K562 (cell line): ENCODE data around the gene AGAP1. TPM values are rescaled to one million over a fixed set of nuclear protein-coding genes. Genes with fewer than 3 reads are reported as not detected.

Experiments
- ATAC-seq: fragments of 200-7000 bp; cut with Tn5 transposase; 3 replicates; pipeline ENCODE4 v1.9.1; 2020; ENCODE audit warnings: moderate library complexity
- BruUV-seq: library from RNA; stranded (reverse); fragments of 400-500 nt; replicated peaks from 2 replicates; lab custom pipeline; 2021; lab: Mats Ljungman, UMichigan
- CTCF ChIA-PET: fragments of 300-600 bp; formaldehyde crosslinking; extraction: SDS; loops from one replicate; lab custom pipeline; 2021; ENCODE audit warnings: low intra/inter-chr PET ratio; lab: Yijun Ruan, JAX
- POLR2A ChIA-PET: fragments of 300-600, 350-650 bp; sonication (Branson Sonifier 250); formaldehyde crosslinking; extraction: SDS; loops from one replicate; lab custom pipeline; 2021; ENCODE audit warnings: antibody characterized with exemption, inconsistent platforms; lab: Yijun Ruan, JAX
- DNase-seq, 4 experiments: peaks; one replicate each; pipeline versions ENCODE4 v3.0.0 to v3.0.0-alpha.2; 2011 to 2018; ENCODE audit warnings: low spot score in 3 of 4, mixed read lengths in 3 of 4; ENCODE audit errors: extremely low read depth in 1 of 4
- FAIRE-seq: peaks from 2 replicates; lab custom pipeline; 2011; peaks lifted over from hg19 to GRCh38; lab: Jason Lieb, UNC
- H2AFZ ChIP-seq: 2 replicates; pipeline ENCODE4 v1.6.0; 2011; ENCODE audit warnings: low read depth, low read length, control low read depth, inconsistent platforms
- H3K27ac ChIP-seq: fragments of 200-600 bp; 3 replicates; pipeline ENCODE4 v1.8.0; 2011; ENCODE audit warnings: low read depth, mild to moderate bottlenecking, control low read depth, inconsistent platforms, low read length, moderate library complexity, mixed read lengths; ENCODE audit errors: extremely low read depth
- H3K27me3 ChIP-seq, 2 experiments: fragments of 300-600 bp in 1 of 2; 2 replicates in 1 of 2; 3 replicates in 1 of 2; pipeline versions ENCODE4 v1.6.0 to v1.8.0; 2011; ENCODE audit warnings: inconsistent platforms in 2 of 2, low read length in 2 of 2, mild to moderate bottlenecking in 1 of 2, mixed read lengths in 1 of 2, moderate library complexity in 1 of 2; ENCODE audit not compliant: control insufficient read depth in 2 of 2, insufficient read depth in 2 of 2
- H3K36me3 ChIP-seq: fragments of 300-600 bp; 3 replicates; pipeline ENCODE4 v1.8.0; 2011; ENCODE audit warnings: mild to moderate bottlenecking, low read length, inconsistent platforms; ENCODE audit not compliant: control insufficient read depth, insufficient read depth
- H3K4me1 ChIP-seq, 2 experiments: fragments of 200-600 bp in 1 of 2; replicated peaks in 1 of 2; 2 replicates in 1 of 2; 3 replicates in 1 of 2; pipeline versions ENCODE4 v1.5.1 to v1.8.0; 2011; ENCODE audit warnings: inconsistent platforms in 2 of 2, low read length in 2 of 2, mild to moderate bottlenecking in 1 of 2, mixed read lengths in 1 of 2, moderate library complexity in 1 of 2; ENCODE audit not compliant: control insufficient read depth in 2 of 2, insufficient read depth in 2 of 2
- H3K4me2 ChIP-seq: 2 replicates; pipeline ENCODE4 v1.6.1; 2011; ENCODE audit warnings: low read length, control low read depth, inconsistent platforms, mixed read lengths; ENCODE audit not compliant: insufficient read depth
- H3K4me3 ChIP-seq: fragments of 200-600 bp; sonication (generic), shearing (Covaris generic); 2 replicates; pipeline ENCODE4 v1.5.1; 2016; ENCODE audit warnings: control low read depth, inconsistent platforms
- H3K79me2 ChIP-seq: fragments of 200-600 bp; 3 replicates; pipeline ENCODE4 v1.8.0; 2011; ENCODE audit warnings: low read length, inconsistent platforms; ENCODE audit not compliant: control insufficient read depth, insufficient read depth
- H3K9ac ChIP-seq, 2 experiments: 2 replicates each; pipeline versions ENCODE4 v1.6.0 to v1.6.1; 2011; ENCODE audit warnings: low read depth in 2 of 2, low read length in 2 of 2, control low read depth in 1 of 2, inconsistent platforms in 1 of 2, mild to moderate bottlenecking in 1 of 2, mixed read lengths in 1 of 2; ENCODE audit not compliant: insufficient read depth in 1 of 2
- H3K9me1 ChIP-seq: one replicate; pipeline ENCODE4 v1.6.0; 2011; ENCODE audit warnings: inconsistent platforms, mild to moderate bottlenecking, low read length, moderate library complexity; ENCODE audit not compliant: control insufficient read depth, insufficient read depth
- H3K9me3 ChIP-seq: replicated peaks from 2 replicates; pipeline ENCODE4 v1.5.1; 2011; ENCODE audit warnings: low read depth, low read length, inconsistent platforms; ENCODE audit not compliant: control insufficient read depth, insufficient read depth
- H4K20me1 ChIP-seq: replicated peaks from 2 replicates; pipeline ENCODE4 v1.6.1; 2011; ENCODE audit warnings: low read length, inconsistent platforms, mixed read lengths; ENCODE audit not compliant: control insufficient read depth, insufficient read depth
- ARHGAP35 ChIP-seq: fragments of 450-650 bp; IDR thresholded peaks from 2 replicates; pipeline ENCODE4 v1.6.1; 2018; ENCODE audit not compliant: partially characterized antibody
- BCLAF1 ChIP-seq, 2 experiments: fragments of 450-650 bp in 1 of 2; IDR thresholded peaks; 2 replicates each; pipeline ENCODE4 v1.6.1; 2011 to 2017; ENCODE audit warnings: low read depth in 2 of 2, antibody characterized with exemption in 1 of 2, borderline replicate concordance in 1 of 2, low read length in 1 of 2, mild to moderate bottlenecking in 1 of 2, mixed read lengths in 1 of 2; ENCODE audit not compliant: control insufficient read depth in 1 of 2
- DLX4 ChIP-seq: fragments of 250-450 bp; sonication (Bioruptor Pico); IDR thresholded peaks from 2 replicates; pipeline ENCODE4 v1.6.1; 2021; ENCODE audit warnings: mild to moderate bottlenecking
- FIP1L1 ChIP-seq: fragments of 200-400 bp; formaldehyde crosslinking; IDR thresholded peaks from 2 replicates; pipeline ENCODE4 v1.6.1; 2018; ENCODE audit warnings: mild to moderate bottlenecking, low read depth, low read length; ENCODE audit not compliant: poor library complexity, severe bottlenecking
- GTF2F1 ChIP-seq: IDR thresholded peaks from 2 replicates; pipeline ENCODE4 v1.6.1; 2011; ENCODE audit warnings: low read depth, low read length, improper control_type of control experiment
- HDAC1 ChIP-seq, 2 experiments: fragments of 450-650 bp; IDR thresholded peaks; 2 replicates each; pipeline ENCODE4 v1.6.1; 2016 to 2017; ENCODE audit warnings: inconsistent platforms in 1 of 2, mild to moderate bottlenecking in 1 of 2, moderate library complexity in 1 of 2
- HDAC8 ChIP-seq: fragments of 450-650 bp; IDR thresholded peaks from 2 replicates; pipeline ENCODE4 v1.6.1; 2016; ENCODE audit warnings: mild to moderate bottlenecking, missing genetic modification characterization, moderate library complexity, missing compliant biosample characterization
- KHSRP ChIP-seq: fragments of 450-650 bp; IDR thresholded peaks from 2 replicates; pipeline ENCODE4 v1.6.1; 2017
- MED1 ChIP-seq: sonication (generic); formaldehyde crosslinking; IDR thresholded peaks from 2 replicates; pipeline ENCODE4 v1.8.1; 2023; ENCODE audit warnings: missing genetic modification reagents, borderline replicate concordance
- PBX2 ChIP-seq, 2 experiments: IDR thresholded peaks in 1 of 2; conservative IDR thresholded peaks in 1 of 2; 2 replicates each; pipeline ENCODE4 v1.6.1; 2016; ENCODE audit warnings: low read depth in 2 of 2, mild to moderate bottlenecking in 1 of 2, missing compliant biosample characterization in 1 of 2, missing genetic modification characterization in 1 of 2, moderate library complexity in 1 of 2
- RUNX1 ChIP-seq: sonication (generic); IDR thresholded peaks from 2 replicates; pipeline ENCODE4 v1.6.1; 2016; ENCODE audit warnings: antibody characterized with exemption, low read depth
- SAFB2 ChIP-seq: fragments of 200-400 bp; formaldehyde crosslinking; IDR thresholded peaks from 2 replicates; pipeline ENCODE4 v1.6.1; 2018; ENCODE audit warnings: borderline replicate concordance, low read length, low read depth, moderate library complexity; ENCODE audit not compliant: severe bottlenecking
- ZNF507 ChIP-seq: conservative IDR thresholded peaks from 2 replicates; pipeline ENCODE4 v1.6.1; 2017; ENCODE audit warnings: missing genetic modification characterization, missing compliant biosample characterization
- WGBS: fragments of 100-300 bp; shearing (Covaris generic); methylation state at CpG from one replicate; pipeline ENCODE4 v1.1.6; 2016; ENCODE audit warnings: low coverage, mixed read lengths; ENCODE audit not compliant: insufficient coverage; ENCODE audit errors: missing lambda C conversion rate; 5-methylcytosine and 5-hydroxymethylcytosine counted together
- in situ Hi-C: fragments of 300-500 bp; cut with MboI; formaldehyde crosslinking; loops from 4 replicates; pipeline ENCODE4 v1.15.0; 2018; ENCODE audit warnings: inconsistent platforms, mixed read lengths
- intact Hi-C: fragments of 100-400 bp; cut with micrococcal nuclease; formaldehyde crosslinking; loops from 2 replicates; pipeline ENCODE4 v1.14.2; 2022
- polyA plus RNA-seq, 8 experiments: library from polyadenylated mRNA; depleted of rRNA in 4 of 8; stranded (reverse) in 5 of 8; unstranded in 3 of 8; fragments of >200 nt; fragmentation: Nextera tagmentation in 2 of 8; fragmentation: Illumina TruSeq in 1 of 8; extraction: Ambion mirVana in 2 of 8; extraction: Trizol in 1 of 8; gene quantifications; 2 replicates each; pipeline versions ENCODE4 v1.2.1 to v1.2.3, GENCODE V29; 2011 to 2014; ENCODE audit warnings: inconsistent platforms in 1 of 8, missing spikeins in 1 of 8
- total RNA-seq, 7 experiments: library from RNA; depleted of rRNA in 6 of 7; stranded (reverse); fragments of >200 nt in 6 of 7; fragmentation: Illumina TruSeq in 2 of 7; extraction: Trizol in 2 of 7; gene quantifications; 2 replicates each; pipeline versions ENCODE4 v1.2.1 to v1.2.3, GENCODE V29; 2011 to 2021; ENCODE audit warnings: low replicate concordance in 1 of 7

Gene AGAP1
- total and polyA plus RNA-seq, 9 of the 15 experiments (the other 6 are each of a cell fraction or from before 2014, with no cell fraction given), result 1.3 to 24.0 (median 10.6) TPM

- WGBS, result 100% methylated on average over 5 of the region's 8 CpGs
- FAIRE-seq, result no peak
- H3K79me2 ChIP-seq, result peaks cover 95% of the 10 kb centered on the region
These were observed 64.7 kb downstream of the AGAP1 start for GRCh38 chr2:235558572-235558971.

More at GRCh38 chr2:235558572-235558971, 64.7 kb downstream of the AGAP1 start:
- intact Hi-C loops (no loop called here), in situ Hi-C loops (no loop called here)
- Histone ChIP-seq H3K9me1 (peaks cover 20% of the 10 kb centered on the region), H3K9me3 (no peaks in the 10 kb centered on the region), H3K27ac (no peak overlapping the region), H3K9ac (no peak overlapping the region), H3K4me2 (no peak overlapping the region), H3K36me3 (no peaks in the 10 kb centered on the region), H4K20me1 (peaks cover 70% of the 10 kb centered on the region), H3K4me1 (peaks cover 4 to 6% of the 10 kb centered on the region in 2 experiments; a peak in 3 of 5 replicates), H2AFZ (no peak overlapping the region), H3K4me3 (no peak overlapping the region), H3K27me3 (no peaks in the 10 kb centered on the region)
- no peak for TF ChIP-seq ARHGAP35
- TF ChIP-seq GTF2F1, result no peak
- TF ChIP-seq FIP1L1, result no peak
- TF ChIP-seq HDAC8, result no peak
- no peak for TF ChIP-seq ZNF507 (tag)
- no peak for TF ChIP-seq MED1 (CRISPR knock-in tag)
- TF ChIP-seq BCLAF1 (IDR thresholded peaks at IDR 0.05; ENCODE audit: borderline replicate concordance in 1 of 2, control insufficient read depth in 1 of 2, low read depth in 2 of 2, low read length in 1 of 2), result no peak
- no peak for TF ChIP-seq SAFB2
- no peak for TF ChIP-seq HDAC1 (IDR thresholded peaks at IDR 0.05)
- TF ChIP-seq RUNX1, result no peak
- no peak for TF ChIP-seq PBX2 (CRISPR knock-in tag; IDR thresholded peaks at IDR 0.05; ENCODE audit: low read depth)
- TF ChIP-seq PBX2 (tag; conservative IDR thresholded peaks at IDR 0.05; ENCODE audit: low read depth), result no peak
- TF ChIP-seq DLX4, result no peak
- TF ChIP-seq KHSRP, result no peak
- no TSS peak for BruUV-seq
- ATAC-seq (no peak), DNase-seq (no peak)
- ChIA-PET POLR2A (no interaction called here), CTCF (no interaction called here)
